ENCODE measurements around the gene TMEM179.

The TMEM179 gene

DNA sequence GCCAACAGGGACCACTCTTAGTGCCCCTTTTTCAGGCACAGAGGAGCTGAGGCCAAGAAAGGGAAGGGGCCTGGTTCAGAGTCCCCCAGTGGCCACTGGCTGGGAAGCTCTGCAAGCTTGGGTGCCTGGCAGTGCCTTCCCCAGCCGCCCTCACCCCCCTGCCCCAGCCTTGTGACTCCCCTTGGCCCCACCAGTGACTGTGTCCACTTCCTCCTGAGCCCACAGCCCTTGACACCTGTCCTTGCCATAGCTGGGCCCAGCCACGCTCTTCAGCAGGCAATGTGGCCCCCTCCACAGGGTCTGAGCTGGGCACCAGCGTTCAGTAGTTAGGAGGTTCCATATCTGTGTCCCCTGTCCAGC, 44.0 kb downstream of the TMEM179 start:
- H3K4me2 ChIP-seq (ENCODE audit: low read depth, low read length, poor library complexity, severe bottlenecking) = no peak overlapping the region
- no peaks in the 10 kb centered on the region for H3K9me3 ChIP-seq (ENCODE audit: insufficient read depth, low read length)
- no peak overlapping the region for H3K4me3 ChIP-seq (ENCODE audit: insufficient read depth, low read length, poor library complexity, severe bottlenecking)
- no peak overlapping the region for H2AFZ ChIP-seq (ENCODE audit: low read depth, low read length, severe bottlenecking)
- no peak overlapping the region for H3K27ac ChIP-seq (ENCODE audit: low read depth, low read length)
- H4K20me1 ChIP-seq (ENCODE audit: low read depth, low read length) = no peaks in the 10 kb centered on the region
- no peaks in the 10 kb centered on the region for H3K79me2 ChIP-seq (ENCODE audit: insufficient read depth, low read length)
- no peak for TF ChIP-seq EZH2phosphoT487 (conservative IDR thresholded peaks at IDR 0.05; ENCODE audit: low read length)
- TF ChIP-seq, protein P1, sequence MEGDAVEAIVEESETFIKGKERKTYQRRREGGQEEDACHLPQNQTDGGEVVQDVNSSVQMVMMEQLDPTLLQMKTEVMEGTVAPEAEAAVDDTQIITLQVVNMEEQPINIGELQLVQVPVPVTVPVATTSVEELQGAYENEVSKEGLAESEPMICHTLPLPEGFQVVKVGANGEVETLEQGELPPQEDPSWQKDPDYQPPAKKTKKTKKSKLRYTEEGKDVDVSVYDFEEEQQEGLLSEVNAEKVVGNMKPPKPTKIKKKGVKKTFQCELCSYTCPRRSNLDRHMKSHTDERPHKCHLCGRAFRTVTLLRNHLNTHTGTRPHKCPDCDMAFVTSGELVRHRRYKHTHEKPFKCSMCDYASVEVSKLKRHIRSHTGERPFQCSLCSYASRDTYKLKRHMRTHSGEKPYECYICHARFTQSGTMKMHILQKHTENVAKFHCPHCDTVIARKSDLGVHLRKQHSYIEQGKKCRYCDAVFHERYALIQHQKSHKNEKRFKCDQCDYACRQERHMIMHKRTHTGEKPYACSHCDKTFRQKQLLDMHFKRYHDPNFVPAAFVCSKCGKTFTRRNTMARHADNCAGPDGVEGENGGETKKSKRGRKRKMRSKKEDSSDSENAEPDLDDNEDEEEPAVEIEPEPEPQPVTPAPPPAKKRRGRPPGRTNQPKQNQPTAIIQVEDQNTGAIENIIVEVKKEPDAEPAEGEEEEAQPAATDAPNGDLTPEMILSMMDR (IDR thresholded peaks at IDR 0.05; ENCODE audit: insufficient read depth, low read length, poor library complexity, severe bottlenecking) = no peak
- no peak overlapping the region for H3K9ac ChIP-seq (ENCODE audit: low read length)
- H3K36me3 ChIP-seq (ENCODE audit: low read length) = no peaks in the 10 kb centered on the region
- no peaks in the 10 kb centered on the region for H3F3A ChIP-seq (ENCODE audit: insufficient read depth)
- no peaks in the 10 kb centered on the region for H3K9me2 ChIP-seq (replicated peaks; ENCODE audit: insufficient read depth, low read length)
- no peaks in the 10 kb centered on the region for H3K27me3 ChIP-seq (ENCODE audit: low read length)

DNA sequence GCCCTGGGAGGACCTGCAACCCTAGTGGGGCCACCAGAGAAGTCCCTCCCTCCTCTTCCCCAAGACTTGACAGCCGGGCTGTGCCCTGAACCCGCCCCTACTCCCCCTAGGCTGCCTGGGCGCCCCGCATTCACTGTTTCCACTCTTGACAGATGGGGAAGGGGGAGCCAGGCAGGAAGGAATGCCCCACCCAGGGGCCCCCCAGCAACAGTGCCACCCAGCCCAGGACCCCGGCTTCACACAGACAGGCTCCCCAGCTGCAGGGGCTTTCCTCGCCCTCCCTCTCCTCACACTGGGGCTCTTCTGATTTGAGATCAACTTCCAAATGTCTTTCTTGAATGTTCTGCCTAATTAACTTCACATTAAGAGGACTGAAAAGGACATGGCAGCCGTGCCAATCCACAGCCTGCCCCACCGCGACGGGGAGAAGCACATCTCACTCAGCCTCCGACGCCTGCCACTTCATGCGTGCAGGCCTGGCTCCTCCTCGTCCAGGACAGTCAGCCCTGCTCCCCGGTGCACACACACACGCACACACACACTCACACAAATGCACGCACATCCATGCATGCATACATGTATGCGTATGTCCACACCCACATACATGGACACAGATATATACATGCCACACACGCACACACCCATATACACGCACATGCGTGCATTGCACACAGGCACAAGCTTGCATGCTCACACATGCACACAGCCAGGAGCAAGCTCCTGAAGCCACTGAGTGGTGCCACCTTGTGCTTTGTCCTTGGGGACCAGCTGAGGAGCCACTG, 44.6 kb downstream of the TMEM179 start:
- Histone ChIP-seq H3K27ac (ENCODE audit: low read depth, low read length) (no peak overlapping the region), H3K27me3 (ENCODE audit: low read length) (no peaks in the 10 kb centered on the region)

DNA sequence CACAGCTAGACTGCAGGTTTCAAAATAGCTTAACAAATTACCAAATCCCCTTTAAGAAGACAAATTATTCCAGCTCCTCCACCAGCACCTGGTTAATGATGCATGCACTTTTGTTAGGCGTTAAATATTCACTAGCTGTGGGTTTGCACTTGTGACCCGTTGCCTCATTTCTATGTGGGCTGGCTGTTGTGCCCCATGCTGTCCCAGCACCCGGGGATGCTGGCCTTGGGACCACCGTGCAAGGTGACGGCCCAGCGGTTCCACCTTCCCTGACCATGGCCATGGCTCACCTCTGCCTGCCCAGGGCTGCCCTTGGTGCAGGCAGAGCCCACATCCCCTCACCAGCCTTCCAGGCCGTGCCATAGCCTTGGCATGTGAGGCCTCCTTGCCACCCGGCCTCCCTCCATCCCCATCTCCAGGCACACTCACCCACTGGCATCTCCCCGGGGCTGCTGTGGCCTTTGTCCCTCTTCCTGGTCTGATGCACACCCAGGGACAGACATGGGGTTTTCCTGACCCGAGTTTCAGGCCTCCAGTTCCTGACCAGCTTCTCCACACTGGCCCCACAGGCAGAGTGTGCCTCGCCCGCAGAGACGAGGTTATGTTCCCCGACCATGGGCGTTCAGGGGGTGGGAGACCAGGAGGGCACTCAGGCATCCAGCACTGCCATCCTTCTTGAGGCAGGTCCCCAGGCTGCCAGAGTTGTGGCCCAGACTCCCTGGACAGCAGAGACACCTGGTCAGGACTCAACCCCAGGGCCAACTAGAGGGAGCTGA, 45.4 kb downstream of the TMEM179 start:
- no peaks in the 10 kb centered on the region for H4K20me1 ChIP-seq (ENCODE audit: low read depth, low read length)
- no peaks in the 10 kb centered on the region for H3K9me2 ChIP-seq (replicated peaks; ENCODE audit: insufficient read depth, low read length)
- no peaks in the 10 kb centered on the region for H3F3A ChIP-seq (ENCODE audit: insufficient read depth)
- H3K79me2 ChIP-seq (ENCODE audit: insufficient read depth, low read length) = no peaks in the 10 kb centered on the region
- H2AFZ ChIP-seq (ENCODE audit: low read depth, low read length, severe bottlenecking) = no peak overlapping the region
- no peaks in the 10 kb centered on the region for H3K36me3 ChIP-seq (ENCODE audit: low read length)
- H3K9ac ChIP-seq (ENCODE audit: low read length) = no peak overlapping the region
- H3K27me3 ChIP-seq (ENCODE audit: low read length) = no peaks in the 10 kb centered on the region
- no peak overlapping the region for H3K4me2 ChIP-seq (ENCODE audit: low read depth, low read length, poor library complexity, severe bottlenecking)
- no peaks in the 10 kb centered on the region for H3K9me3 ChIP-seq (ENCODE audit: insufficient read depth, low read length)
- H3K27ac ChIP-seq (ENCODE audit: low read depth, low read length) = no peak overlapping the region
- no peak for TF ChIP-seq EZH2phosphoT487 (conservative IDR thresholded peaks at IDR 0.05; ENCODE audit: low read length)
- TF ChIP-seq, protein P1 (IDR thresholded peaks at IDR 0.05; ENCODE audit: insufficient read depth, low read length, poor library complexity, severe bottlenecking) = no peak
- H3K4me3 ChIP-seq (ENCODE audit: insufficient read depth, low read length, poor library complexity, severe bottlenecking) = no peak overlapping the region

More for the DNA sequence above, 44.6 kb downstream of the TMEM179 start:
- no peaks in the 10 kb centered on the region for H3F3A ChIP-seq (ENCODE audit: insufficient read depth)
- no peak overlapping the region for H3K4me3 ChIP-seq (ENCODE audit: insufficient read depth, low read length, poor library complexity, severe bottlenecking)
- TF ChIP-seq, protein P1 (IDR thresholded peaks at IDR 0.05; ENCODE audit: insufficient read depth, low read length, poor library complexity, severe bottlenecking) = no peak
- TF ChIP-seq EZH2phosphoT487 (conservative IDR thresholded peaks at IDR 0.05; ENCODE audit: low read length) = no peak
- H3K9me2 ChIP-seq (replicated peaks; ENCODE audit: insufficient read depth, low read length) = no peaks in the 10 kb centered on the region
- no peaks in the 10 kb centered on the region for H3K36me3 ChIP-seq (ENCODE audit: low read length)
- H3K9me3 ChIP-seq (ENCODE audit: insufficient read depth, low read length) = no peaks in the 10 kb centered on the region
- no peaks in the 10 kb centered on the region for H3K79me2 ChIP-seq (ENCODE audit: insufficient read depth, low read length)
- no peak overlapping the region for H3K4me2 ChIP-seq (ENCODE audit: low read depth, low read length, poor library complexity, severe bottlenecking)
- no peak overlapping the region for H2AFZ ChIP-seq (ENCODE audit: low read depth, low read length, severe bottlenecking)
- H4K20me1 ChIP-seq (ENCODE audit: low read depth, low read length) = no peaks in the 10 kb centered on the region
- H3K9ac ChIP-seq (ENCODE audit: low read length) = no peak overlapping the region

Measured in SU-DHL-6 (cell line).